Transverse colon (tissue), 4 donors: Measurements from ENCODE around the gene TDRD10. TPM values are rescaled to one million over a fixed set of nuclear protein-coding genes. Genes with fewer than 3 reads are reported as not detected.

Source experiments
- DNase-seq: peaks from one replicate; pipeline ENCODE4 v3.0.0-alpha.2; 2019
- H3K27ac ChIP-seq, 4 donors: fragments of 200-600 bp; sonication (generic); 2 replicates each; pipeline ENCODE4 v1.5.1; 2016 to 2018; ENCODE audit warnings: inconsistent platforms in 4 of 4
- H3K27me3 ChIP-seq: fragments of 200-600 bp; sonication (generic); 2 replicates; pipeline ENCODE4 v1.5.1; 2017; ENCODE audit warnings: inconsistent platforms
- H3K36me3 ChIP-seq, 4 donors: fragments of 200-600 bp; sonication (generic); 2 replicates each; pipeline ENCODE4 v1.5.1; 2017 to 2019; ENCODE audit warnings: inconsistent platforms in 4 of 4
- H3K4me1 ChIP-seq, 4 donors: fragments of 200-600 bp; sonication (generic); 2 replicates each; pipeline ENCODE4 v1.5.1; 2017 to 2020; ENCODE audit warnings: inconsistent platforms in 4 of 4
- H3K4me3 ChIP-seq, 4 donors: fragments of 200-600 bp; sonication (generic); 1 replicate in 1 of 4; 2 replicates in 3 of 4; pipeline versions ENCODE4 v1.5.1 to v1.6.1; 2017 to 2019; ENCODE audit warnings: inconsistent platforms in 4 of 4
- H3K9me3 ChIP-seq, 2 donors: fragments of 200-600 bp; sonication (generic); 2 replicates each; pipeline ENCODE4 v1.5.1; 2017 to 2019; ENCODE audit warnings: inconsistent platforms in 2 of 2
- EP300 ChIP-seq: sonication (generic); formaldehyde crosslinking; IDR thresholded peaks from one replicate; pipeline ENCODE4 v1.6.1; 2017; ENCODE audit warnings: antibody characterized with exemption, low read depth
- POLR2A ChIP-seq: fragments of 450-650 bp; IDR thresholded peaks from one replicate; pipeline ENCODE4 v1.6.1; 2016; ENCODE audit warnings: antibody characterized with exemption, mild to moderate bottlenecking, moderate library complexity
- POLR2AphosphoS5 ChIP-seq, 3 donors: sonication (generic); formaldehyde crosslinking; IDR thresholded peaks; one replicate each; pipeline ENCODE4 v1.6.1; 2016; ENCODE audit warnings: antibody characterized with exemption in 3 of 3
- WGBS, 2 donors: methylation state at CpG; one replicate each; pipeline ENCODE4 v1.1.5; 2018; ENCODE audit warnings: low coverage in 1 of 2; 5-methylcytosine and 5-hydroxymethylcytosine counted together
- in situ Hi-C, 4 donors: fragments of 200-750 bp; cut with MboI; loops; one replicate each; pipeline versions ENCODE4 v1.15.0 to v1.15.1; 2017; ENCODE audit warnings: low sequenced_read_pairs in 3 of 4, low pct_ligation_motif_present in 1 of 4, low pct_unique_long_range_greater_than_20kb in 1 of 4
- intact Hi-C: fragments of 100-400 bp; cut with DNase I; formaldehyde crosslinking; loops from one replicate; pipeline ENCODE4 v1.15.1; 2023; ENCODE audit warnings: low total_unique reads
- total RNA-seq, 4 donors: library from RNA; depleted of rRNA; stranded (reverse); fragments of >200 nt; gene quantifications; one replicate each; pipeline ENCODE4 v1.1.0, GENCODE V29; 2016
- TF ChIP-seq, protein P1 (sequence below), 5 experiments: fragments of 200-600 bp in 3 of 5; fragments of 450-650 bp in 2 of 5; sonication (generic) in 3 of 5; IDR thresholded peaks; 1 replicate in 2 of 5; 2 replicates in 3 of 5; pipeline ENCODE4 v1.5.1; 2016 to 2017; ENCODE audit warnings: antibody characterized with exemption in 5 of 5, inconsistent platforms in 3 of 5, mild to moderate bottlenecking in 2 of 5, moderate library complexity in 1 of 5

Gene TDRD10
- total RNA-seq, 4 donors from 2014 or later: 0.96 to 3.3 TPM; not detected in 2

DNA sequence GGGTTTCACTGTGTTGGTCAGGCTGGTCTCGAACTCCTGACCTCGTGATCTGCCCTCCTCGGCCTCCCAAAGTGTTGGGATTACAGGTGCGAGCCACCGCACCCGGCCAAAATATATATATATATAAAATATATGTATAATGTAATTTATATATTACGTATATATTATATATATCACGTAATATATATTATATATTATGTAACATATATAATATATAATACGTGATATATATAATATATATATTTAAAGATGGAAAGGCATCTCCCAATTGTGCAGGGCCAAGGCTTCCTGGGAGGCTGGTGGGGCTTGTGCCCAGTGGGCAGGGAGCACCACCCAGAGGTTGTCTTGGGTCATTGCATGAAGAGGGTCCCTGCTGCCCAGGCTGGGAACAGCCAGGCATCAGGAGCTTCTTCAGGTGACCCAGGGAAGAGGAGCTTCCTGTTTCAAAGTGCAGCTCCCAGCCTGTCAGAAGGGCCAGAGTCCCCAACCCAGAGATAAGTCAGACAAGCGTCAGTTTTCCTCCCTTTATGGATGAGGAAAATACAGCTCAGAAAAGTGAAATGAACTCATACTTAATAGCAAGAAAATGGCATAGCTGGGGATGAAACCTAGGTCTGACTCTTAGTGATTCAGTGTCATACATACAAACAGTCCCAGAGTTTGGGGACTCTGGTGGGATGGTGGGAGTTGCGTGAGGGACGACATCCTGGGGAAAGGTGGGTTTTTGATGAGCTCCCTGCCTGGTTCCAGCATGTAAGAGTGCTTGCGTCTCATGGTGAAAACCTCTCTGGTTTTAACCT is 44.4 kb downstream of the TDRD10 start:
- intact Hi-C loops (no loop called here), in situ Hi-C loops (loop anchor here in 1 of 4 donors (10.0 kb wide), 1 partner anchor 62 kb away; no protein-coding TSS in a partner anchor)
- H3K4me3 ChIP-seq: no peak overlapping the region
- H3K9me3 ChIP-seq: no peaks in the 10 kb centered on the region
- WGBS, 2 donors: 81 to 85% methylated on average over 6 to 13 of the region's 13 CpGs
- TF ChIP-seq, protein P1, sequence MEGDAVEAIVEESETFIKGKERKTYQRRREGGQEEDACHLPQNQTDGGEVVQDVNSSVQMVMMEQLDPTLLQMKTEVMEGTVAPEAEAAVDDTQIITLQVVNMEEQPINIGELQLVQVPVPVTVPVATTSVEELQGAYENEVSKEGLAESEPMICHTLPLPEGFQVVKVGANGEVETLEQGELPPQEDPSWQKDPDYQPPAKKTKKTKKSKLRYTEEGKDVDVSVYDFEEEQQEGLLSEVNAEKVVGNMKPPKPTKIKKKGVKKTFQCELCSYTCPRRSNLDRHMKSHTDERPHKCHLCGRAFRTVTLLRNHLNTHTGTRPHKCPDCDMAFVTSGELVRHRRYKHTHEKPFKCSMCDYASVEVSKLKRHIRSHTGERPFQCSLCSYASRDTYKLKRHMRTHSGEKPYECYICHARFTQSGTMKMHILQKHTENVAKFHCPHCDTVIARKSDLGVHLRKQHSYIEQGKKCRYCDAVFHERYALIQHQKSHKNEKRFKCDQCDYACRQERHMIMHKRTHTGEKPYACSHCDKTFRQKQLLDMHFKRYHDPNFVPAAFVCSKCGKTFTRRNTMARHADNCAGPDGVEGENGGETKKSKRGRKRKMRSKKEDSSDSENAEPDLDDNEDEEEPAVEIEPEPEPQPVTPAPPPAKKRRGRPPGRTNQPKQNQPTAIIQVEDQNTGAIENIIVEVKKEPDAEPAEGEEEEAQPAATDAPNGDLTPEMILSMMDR (IDR thresholded peaks at IDR 0.05): peak; percentile 63 to 78 (median 67)
- TF ChIP-seq EP300 (no peak), POLR2A (no peak), POLR2AphosphoS5 (IDR thresholded peaks at IDR 0.05) (no peak)
- peak; percentile 51 for DNase-seq
- H3K27ac ChIP-seq: no peak overlapping the region
- H3K4me1 ChIP-seq: peaks cover 0 to 24% (median 4%) of the 10 kb centered on the region in 4 donors
- peaks cover 0 to 20% (median 9%) of the 10 kb centered on the region in 4 donors for H3K36me3 ChIP-seq
- no peaks in the 10 kb centered on the region for H3K27me3 ChIP-seq

DNA sequence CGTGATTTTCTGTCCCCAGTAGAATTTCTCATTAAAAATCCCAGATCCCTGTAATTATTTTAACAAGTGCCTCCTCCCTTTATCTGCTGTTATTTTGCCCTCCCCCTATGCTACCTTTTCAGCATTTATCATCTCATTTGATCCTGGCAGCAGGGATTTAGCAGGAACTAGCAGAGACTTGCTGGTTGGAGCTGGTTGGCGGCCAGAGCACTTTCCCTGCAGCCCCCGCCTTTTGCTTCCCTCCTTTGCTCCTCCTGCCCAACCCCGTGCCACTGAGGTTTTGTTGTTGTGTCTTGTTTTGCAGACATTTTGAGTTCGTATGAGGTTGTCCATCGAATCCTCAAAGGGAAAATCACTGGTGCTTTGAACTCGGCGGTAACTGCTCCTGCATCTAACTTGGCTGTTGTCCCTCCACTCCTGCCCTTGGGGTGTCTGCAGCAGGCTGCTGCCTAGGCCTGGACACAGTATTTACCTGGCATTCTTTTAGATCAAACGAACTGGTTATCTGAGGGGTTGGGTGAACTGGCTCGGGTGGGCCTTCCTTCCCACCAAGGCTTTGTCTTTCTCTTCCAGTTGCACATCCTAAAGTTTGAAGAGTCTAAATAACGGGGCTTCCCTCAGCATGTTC is 45.2 kb downstream of the TDRD10 start:
- in situ Hi-C loops (loop anchor here in 1 of 4 donors (10.0 kb wide), 1 partner anchor 62 kb away; no protein-coding TSS in a partner anchor), intact Hi-C loops (no loop called here)
- Histone ChIP-seq H3K4me3 (no peak overlapping the region), H3K27ac (no peak overlapping the region), H3K36me3 (peaks cover 0 to 28% (median 13%) of the 10 kb centered on the region in 4 donors), H3K27me3 (no peaks in the 10 kb centered on the region), H3K9me3 (no peaks in the 10 kb centered on the region), H3K4me1 (peaks cover 0 to 27% (median 4%) of the 10 kb centered on the region in 4 donors)
- WGBS, 2 donors: 81 to 96% methylated on average over 4 to 11 of the region's 11 CpGs
- TF ChIP-seq, protein P1 (IDR thresholded peaks at IDR 0.05): no peak
- TF ChIP-seq POLR2A: no peak
- TF ChIP-seq POLR2AphosphoS5 (IDR thresholded peaks at IDR 0.05): no peak
- TF ChIP-seq EP300: no peak
- DNase-seq: no peak

DNA sequence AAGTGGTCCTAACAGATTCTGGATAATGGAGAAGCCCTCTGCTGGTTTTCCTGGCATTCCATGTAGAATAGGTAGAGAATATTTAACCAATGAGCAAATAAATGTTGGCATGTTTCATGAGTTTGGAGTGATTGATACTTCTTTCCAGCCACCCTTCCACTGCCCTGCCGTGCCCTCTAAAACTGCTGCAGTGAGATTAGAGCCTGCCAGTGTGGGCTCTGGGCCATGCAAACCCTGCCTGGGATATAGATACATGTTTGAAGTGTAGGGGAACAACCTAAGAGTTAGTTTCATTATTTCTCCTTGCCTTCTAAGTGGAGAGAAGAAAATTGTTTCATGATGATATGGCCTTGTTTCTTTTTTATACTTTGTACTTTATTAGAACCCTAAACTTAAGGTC is 46.0 kb downstream of the TDRD10 start:
- Histone ChIP-seq H3K36me3 (peaks cover 0 to 33% (median 16%) of the 10 kb centered on the region in 4 donors), H3K27me3 (no peaks in the 10 kb centered on the region), H3K27ac (no peak overlapping the region), H3K4me3 (no peak overlapping the region), H3K9me3 (no peaks in the 10 kb centered on the region), H3K4me1 (peaks cover 0 to 30% (median 4%) of the 10 kb centered on the region in 4 donors)
- in situ Hi-C loops: loop anchor here in 1 of 4 donors (10.0 kb wide), 1 partner anchor 63 kb away; no protein-coding TSS in a partner anchor
- WGBS, 2 donors: 42% methylated on average over 1 of the region's 1 CpG; no CpG with 5 or more reads in 1 of the 2 donors
- no peak for TF ChIP-seq POLR2AphosphoS5 (IDR thresholded peaks at IDR 0.05)
- no peak for TF ChIP-seq POLR2A
- TF ChIP-seq, protein P1 (IDR thresholded peaks at IDR 0.05): no peak
- no peak for TF ChIP-seq EP300
- intact Hi-C loops: no loop called here
- no peak for DNase-seq

DNA sequence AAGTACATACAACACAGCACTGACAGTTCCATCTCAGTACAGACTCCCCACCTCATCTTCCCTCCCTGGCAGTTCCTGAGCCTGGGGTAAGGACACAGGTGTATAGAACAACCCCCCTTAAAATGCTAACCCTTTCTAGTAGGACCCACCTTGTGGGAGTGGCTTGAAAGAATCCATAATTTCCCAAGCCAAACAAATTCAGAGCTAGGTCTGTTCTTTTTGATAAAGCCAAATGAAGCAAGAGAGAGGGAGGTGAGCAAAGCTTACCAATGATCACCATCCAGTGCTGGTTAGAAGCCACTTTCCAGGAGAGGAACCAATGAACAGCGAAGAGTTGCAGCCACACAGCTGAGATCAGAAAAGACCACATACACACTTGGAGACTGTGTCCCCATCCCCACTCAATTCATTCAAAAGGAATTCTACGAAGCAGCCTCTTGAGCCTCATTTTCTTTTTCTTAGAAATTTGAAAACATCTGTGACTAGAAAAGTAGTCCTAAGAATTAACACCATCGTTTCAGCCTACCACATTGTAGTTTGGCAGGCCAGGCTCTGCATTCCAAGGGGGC is 47.3 kb downstream of the TDRD10 start:
- no peak for DNase-seq
- 79 to 83% methylated on average over 3 of the region's 3 CpGs for WGBS, 2 donors
- H3K4me3 ChIP-seq: no peak overlapping the region
- no peaks in the 10 kb centered on the region for H3K27me3 ChIP-seq
- no peak overlapping the region for H3K27ac ChIP-seq
- no peaks in the 10 kb centered on the region for H3K9me3 ChIP-seq
- H3K4me1 ChIP-seq: peaks cover 0 to 35% (median 4%) of the 10 kb centered on the region in 4 donors
- H3K36me3 ChIP-seq: peaks cover 0 to 45% (median 22%) of the 10 kb centered on the region in 4 donors
- TF ChIP-seq, protein P1 (IDR thresholded peaks at IDR 0.05): no peak
- TF ChIP-seq POLR2AphosphoS5 (IDR thresholded peaks at IDR 0.05) (no peak), EP300 (no peak), POLR2A (no peak)
- intact Hi-C loops (no loop called here), in situ Hi-C loops (loop anchor here in 1 of 4 donors (10.0 kb wide), 1 partner anchor 64 kb away; no protein-coding TSS in a partner anchor)
